HG03175 (cell line): ENCODE data around the gene PRKN.
"Not testable (repeated sequence)": the region's sequence is repeated elsewhere in the genome, so short reads cannot be mapped to it uniquely, and the experiment has no call there.

Experiments used
- ATAC-seq: cut with Tn5 transposase; IDR thresholded peaks from one replicate; pipeline ENCODE4 v1.9.1; 2021; ENCODE audit warnings: mild to moderate bottlenecking, moderate library complexity; ENCODE audit not compliant: unreplicated experiment

Gene PRKN

GRCh38 chr6:161834426-161834825, 893.1 kb downstream of the PRKN start:
- ATAC-seq = no peak

- ATAC-seq = no peak
These were observed 894.3 kb downstream of the PRKN start for GRCh38 chr6:161833099-161833860.

GRCh38 chr6:161832622-161833021, 894.9 kb downstream of the PRKN start:
- no peak for ATAC-seq

- no peak for ATAC-seq
These were observed 896.5 kb downstream of the PRKN start for GRCh38 chr6:161830866-161831616.

GRCh38 chr6:161829291-161829729, 898.3 kb downstream of the PRKN start:
- no peak for ATAC-seq

- ATAC-seq = no peak
These were observed 899.2 kb downstream of the PRKN start for GRCh38 chr6:161828355-161828754.

GRCh38 chr6:161826512-161826911, 901.1 kb downstream of the PRKN start:
- no peak for ATAC-seq

GRCh38 chr6:161822204-161822603, 905.4 kb downstream of the PRKN start:
- ATAC-seq = not testable (repeated sequence)

- ATAC-seq = no peak
These were observed 909.7 kb downstream of the PRKN start for GRCh38 chr6:161817881-161818280.

GRCh38 chr6:161815965-161816364, 911.6 kb downstream of the PRKN start:
- no peak for ATAC-seq

- no peak for ATAC-seq
These were observed 914.4 kb downstream of the PRKN start for GRCh38 chr6:161813156-161813555.

- ATAC-seq = no peak
These were observed 917.6 kb downstream of the PRKN start for GRCh38 chr6:161809971-161810370.

GRCh38 chr6:161804838-161805237, 922.7 kb downstream of the PRKN start:
- ATAC-seq = no peak

- ATAC-seq = no peak
These were observed 924.4 kb downstream of the PRKN start for GRCh38 chr6:161803131-161803530.

- ATAC-seq = no peak
These were observed 925.3 kb downstream of the PRKN start for GRCh38 chr6:161802231-161802630.

GRCh38 chr6:161798844-161799394, 928.6 kb downstream of the PRKN start:
- no peak for ATAC-seq

GRCh38 chr6:161796681-161797080, 930.9 kb downstream of the PRKN start:
- ATAC-seq = no peak

GRCh38 chr6:161792851-161793493, 934.6 kb downstream of the PRKN start:
- ATAC-seq = no peak

- ATAC-seq = no peak
These were observed 939.0 kb downstream of the PRKN start for GRCh38 chr6:161788531-161788930.

GRCh38 chr6:161772176-161772575, 955.4 kb downstream of the PRKN start:
- ATAC-seq = no peak

GRCh38 chr6:161761966-161762365, 965.6 kb downstream of the PRKN start:
- ATAC-seq = no peak
